Measurements from ENCODE around the gene COQ8A. TPM values are rescaled to one million over a fixed set of nuclear protein-coding genes. Genes with fewer than 3 reads are reported as not detected.

The COQ8A gene
- total RNA-seq, 1 donor: 3.0 TPM

DNA sequence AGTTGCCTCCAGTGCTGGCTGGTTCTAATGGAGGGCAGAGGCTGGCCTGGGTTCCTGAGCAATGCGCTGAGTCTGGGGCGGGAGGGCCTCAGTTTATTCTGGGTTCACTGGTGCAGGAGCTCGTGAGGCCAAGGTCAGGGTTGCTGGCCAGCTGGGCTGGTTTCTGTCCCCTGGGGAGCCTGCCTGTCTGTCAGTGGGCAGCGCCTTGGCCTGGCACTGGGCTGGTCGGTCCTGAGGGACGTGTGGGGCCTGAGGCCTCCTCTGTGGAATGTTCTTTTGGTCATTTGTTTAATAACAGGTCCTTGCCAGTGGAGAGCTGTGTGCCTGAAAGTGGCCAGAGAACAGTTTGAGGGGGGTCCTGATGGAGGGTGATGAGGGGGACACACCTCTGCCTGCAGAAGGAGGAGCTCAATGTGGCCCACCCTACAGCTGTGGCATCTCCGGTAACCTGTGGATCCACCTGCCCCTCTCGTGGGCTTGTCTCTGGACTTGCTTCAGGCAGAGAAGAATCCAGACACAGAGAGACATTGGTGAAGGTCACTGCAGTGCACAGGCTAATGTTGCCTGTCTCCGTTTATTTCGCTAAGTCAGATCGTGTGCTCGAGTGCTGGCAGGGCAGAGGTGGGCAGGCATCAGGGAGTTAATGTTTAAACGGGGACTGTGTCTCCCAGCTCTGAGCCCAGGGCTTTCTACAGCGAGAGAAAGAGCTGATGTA, 34.6 kb downstream of the COQ8A start:
- no peak for DNase-seq (ENCODE audit: low read depth)
- TF ChIP-seq, protein P1, sequence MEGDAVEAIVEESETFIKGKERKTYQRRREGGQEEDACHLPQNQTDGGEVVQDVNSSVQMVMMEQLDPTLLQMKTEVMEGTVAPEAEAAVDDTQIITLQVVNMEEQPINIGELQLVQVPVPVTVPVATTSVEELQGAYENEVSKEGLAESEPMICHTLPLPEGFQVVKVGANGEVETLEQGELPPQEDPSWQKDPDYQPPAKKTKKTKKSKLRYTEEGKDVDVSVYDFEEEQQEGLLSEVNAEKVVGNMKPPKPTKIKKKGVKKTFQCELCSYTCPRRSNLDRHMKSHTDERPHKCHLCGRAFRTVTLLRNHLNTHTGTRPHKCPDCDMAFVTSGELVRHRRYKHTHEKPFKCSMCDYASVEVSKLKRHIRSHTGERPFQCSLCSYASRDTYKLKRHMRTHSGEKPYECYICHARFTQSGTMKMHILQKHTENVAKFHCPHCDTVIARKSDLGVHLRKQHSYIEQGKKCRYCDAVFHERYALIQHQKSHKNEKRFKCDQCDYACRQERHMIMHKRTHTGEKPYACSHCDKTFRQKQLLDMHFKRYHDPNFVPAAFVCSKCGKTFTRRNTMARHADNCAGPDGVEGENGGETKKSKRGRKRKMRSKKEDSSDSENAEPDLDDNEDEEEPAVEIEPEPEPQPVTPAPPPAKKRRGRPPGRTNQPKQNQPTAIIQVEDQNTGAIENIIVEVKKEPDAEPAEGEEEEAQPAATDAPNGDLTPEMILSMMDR (IDR thresholded peaks at IDR 0.05; ENCODE audit: insufficient read depth, low read depth, low read length): no peak
- H3K4me3 ChIP-seq (ENCODE audit: low read depth, low read length): no peak overlapping the region

DNA sequence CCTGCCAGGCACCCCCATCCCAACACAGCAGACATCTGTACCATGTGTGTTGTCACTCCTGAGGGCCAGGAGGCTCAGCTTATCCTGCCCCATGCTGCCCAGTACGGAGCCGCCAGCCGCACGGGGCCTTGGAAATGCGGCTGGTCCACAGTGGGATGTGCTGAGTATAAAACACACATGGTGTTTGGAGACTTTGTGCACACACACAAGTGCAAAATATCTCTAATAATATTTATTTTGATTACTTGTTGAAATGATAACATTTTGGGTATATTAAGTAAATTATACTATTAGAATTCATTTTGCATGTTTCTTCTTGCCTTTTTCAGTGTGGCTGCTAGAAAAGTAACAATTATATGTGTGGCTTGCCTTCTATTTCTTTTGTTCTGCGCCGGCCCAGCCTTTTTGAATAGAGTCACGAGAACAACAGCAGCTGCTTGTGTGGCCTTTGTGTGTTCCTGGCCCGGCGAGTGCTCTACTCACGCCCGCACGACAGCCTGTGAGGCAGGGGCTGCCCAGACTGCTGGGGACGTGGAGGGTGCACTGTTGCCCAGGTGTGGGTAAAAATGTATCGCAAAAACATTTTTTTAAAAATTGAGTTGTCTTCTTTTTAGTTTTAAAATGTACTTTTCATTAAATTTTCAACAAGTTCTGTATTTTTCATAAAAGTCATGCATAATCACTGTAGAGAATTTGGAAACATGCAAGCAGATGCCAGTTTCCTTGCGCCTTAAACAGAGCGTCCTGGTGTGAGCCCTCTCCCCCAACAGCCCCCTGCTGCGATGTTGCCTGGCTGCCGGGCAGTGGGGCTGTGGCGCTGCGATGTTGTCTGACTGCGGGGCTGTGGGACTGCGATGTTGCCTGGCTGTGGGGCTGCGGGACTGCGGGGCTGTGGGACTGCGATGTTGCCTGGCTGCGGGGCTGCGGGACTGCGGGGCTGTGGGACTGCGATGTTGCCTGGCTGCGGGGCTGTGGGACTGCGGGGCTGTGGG, 35.5 kb downstream of the COQ8A start:
- H3K4me3 ChIP-seq (ENCODE audit: low read depth, low read length): no peak overlapping the region
- TF ChIP-seq, protein P1 (IDR thresholded peaks at IDR 0.05; ENCODE audit: insufficient read depth, low read depth, low read length): no peak
- DNase-seq (ENCODE audit: low read depth): no peak

DNA sequence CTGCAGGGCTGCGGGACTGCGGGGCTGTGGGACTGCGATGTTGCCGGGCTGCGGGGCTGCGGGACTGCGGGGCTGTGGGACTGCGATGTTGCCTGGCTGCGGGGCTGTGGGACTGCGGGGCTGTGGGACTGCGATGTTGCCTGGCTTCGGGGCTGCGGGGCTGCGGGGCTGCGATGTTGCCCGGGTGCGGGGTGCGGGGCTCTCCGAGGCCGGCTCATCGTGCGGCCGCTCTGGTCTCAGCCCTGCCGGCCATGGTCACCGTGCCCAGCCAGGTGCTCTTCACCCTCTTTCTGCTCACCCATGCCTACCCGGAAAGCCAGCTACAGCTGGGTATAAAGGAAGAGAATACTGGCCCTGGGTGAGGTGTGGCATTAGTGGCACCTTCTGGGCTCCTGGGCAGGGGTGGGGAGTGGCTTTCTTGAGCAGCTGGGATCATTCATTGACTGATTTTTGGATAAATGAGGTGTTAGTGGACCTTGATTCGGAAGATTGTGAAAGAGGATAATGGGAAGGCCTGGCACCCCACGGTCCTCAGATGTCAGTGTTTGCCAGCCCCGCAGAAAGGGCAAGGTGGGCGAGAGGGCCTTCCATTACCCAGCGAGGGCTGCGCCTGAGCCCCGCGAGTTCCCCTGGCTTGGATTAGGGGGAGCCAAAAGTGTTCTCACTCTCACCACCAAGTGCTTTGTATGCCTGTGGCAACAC, 36.3 kb downstream of the COQ8A start:
- TF ChIP-seq, protein P1 (IDR thresholded peaks at IDR 0.05; ENCODE audit: insufficient read depth, low read depth, low read length): no peak
- DNase-seq (ENCODE audit: low read depth): no peak
- H3K4me3 ChIP-seq (ENCODE audit: low read depth, low read length): no peak overlapping the region

DNA sequence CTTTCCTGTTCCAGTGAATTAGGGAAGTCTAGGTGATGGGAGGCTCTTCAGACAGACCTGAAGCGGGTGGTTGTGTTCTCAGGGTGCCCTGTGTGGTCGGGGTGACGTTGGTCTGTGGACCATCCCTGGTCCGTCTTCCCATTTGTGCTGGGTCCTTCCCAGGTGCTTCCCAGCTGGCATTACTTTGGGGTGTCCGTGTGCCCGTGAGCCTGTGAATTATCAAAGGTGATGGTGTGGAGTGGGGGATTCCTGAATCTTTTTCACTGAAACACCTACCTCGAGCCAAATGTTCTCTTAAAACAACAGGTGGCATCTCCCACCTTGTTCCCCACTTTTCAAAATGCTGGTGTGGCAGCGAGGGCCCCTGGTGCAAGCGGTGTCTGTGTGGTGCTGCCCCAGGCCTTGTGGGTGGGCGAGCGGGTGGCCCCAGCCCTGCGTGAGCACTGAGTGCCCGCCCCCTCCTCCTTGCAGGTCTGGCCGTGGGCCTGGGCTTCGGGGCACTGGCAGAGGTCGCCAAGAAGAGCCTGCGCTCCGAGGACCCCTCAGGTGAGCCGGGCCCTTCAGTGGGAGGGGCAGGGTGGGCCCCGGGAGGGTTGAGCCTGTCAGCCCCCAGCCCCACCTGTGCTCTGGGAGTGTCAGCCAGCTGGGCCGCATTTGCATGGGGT, 37.0 kb downstream of the COQ8A start:
- no peak for DNase-seq (ENCODE audit: low read depth)
- no peak overlapping the region for H3K4me3 ChIP-seq (ENCODE audit: low read depth, low read length)
- TF ChIP-seq, protein P1 (IDR thresholded peaks at IDR 0.05; ENCODE audit: insufficient read depth, low read depth, low read length): no peak

DNA sequence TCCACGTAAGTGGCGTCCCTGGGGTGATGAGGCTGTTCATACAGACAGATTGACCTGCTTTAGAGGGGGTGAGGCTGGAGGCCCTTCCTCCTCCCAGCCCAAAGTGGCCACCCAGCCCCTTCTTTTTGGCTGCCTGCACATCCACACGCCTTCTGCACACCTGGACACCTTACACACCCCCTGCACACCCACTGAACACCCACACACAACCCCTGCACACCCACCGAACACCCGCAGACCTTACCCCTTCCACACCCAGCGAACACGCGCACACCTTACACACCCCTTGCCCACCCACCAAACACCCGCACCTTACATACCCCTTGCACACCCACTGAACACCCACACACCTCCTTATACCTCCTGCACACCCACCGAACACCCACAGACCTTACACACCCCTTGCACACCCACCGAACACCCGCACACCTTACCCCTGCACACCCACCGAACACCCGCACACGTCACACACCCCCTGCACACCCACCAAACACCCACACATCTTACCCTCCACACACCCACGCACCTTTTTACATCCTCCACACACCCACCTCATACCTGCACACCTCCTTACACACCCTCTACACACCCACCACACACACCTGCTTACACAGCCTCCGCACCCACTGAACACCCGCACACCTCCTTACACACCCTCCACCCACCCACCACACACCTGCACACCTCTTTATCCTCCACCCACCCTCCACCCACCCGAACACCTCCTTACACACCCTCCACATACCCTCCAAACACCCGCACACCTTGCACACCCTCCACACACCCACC, 37.7 kb downstream of the COQ8A start:
- no peak overlapping the region for H3K4me3 ChIP-seq (ENCODE audit: low read depth, low read length)
- TF ChIP-seq, protein P1 (IDR thresholded peaks at IDR 0.05; ENCODE audit: insufficient read depth, low read depth, low read length): no peak
- no peak for DNase-seq (ENCODE audit: low read depth)
